HG03175 (cell line): ENCODE results near the gene SLC35F3.
"Not testable (repeated sequence)": the region's sequence is repeated elsewhere in the genome, so short reads cannot be mapped to it uniquely, and the experiment has no call there.

Experiments used
- ATAC-seq: cut with Tn5 transposase; IDR thresholded peaks from one replicate; pipeline ENCODE4 v1.9.1; 2021; ENCODE audit warnings: mild to moderate bottlenecking, moderate library complexity; ENCODE audit not compliant: unreplicated experiment

SLC35F3 gene

DNA sequence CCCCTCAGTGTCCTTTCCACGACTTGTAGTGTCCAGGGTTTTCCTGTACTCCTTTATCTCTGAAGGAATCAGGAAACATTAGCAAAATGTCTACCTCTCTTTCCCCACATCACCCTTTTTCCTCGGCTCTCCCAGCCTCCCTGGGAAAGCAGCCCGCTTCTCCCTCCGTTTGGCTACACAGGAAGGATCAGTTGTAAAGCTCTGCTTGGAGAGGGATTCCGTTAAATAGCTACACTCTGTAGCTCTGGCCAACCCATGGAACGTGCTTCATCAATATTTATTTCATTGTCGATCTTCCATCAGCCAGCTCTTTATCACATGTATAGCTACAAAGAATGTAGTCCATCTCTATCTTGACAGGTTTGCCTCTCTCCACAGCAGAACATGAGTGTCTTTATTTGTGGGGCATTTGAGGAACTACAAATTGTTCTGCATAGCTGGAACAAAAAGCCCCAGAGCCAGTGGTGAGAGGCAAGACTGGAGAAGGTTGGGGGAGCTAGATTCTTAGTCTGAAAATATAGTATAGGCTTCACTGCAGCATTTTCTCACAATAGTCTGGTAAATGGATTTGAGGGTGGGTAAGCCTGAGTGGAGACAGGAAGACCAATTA lies 191.8 kb downstream of the SLC35F3 start:
- ATAC-seq, result no peak

DNA sequence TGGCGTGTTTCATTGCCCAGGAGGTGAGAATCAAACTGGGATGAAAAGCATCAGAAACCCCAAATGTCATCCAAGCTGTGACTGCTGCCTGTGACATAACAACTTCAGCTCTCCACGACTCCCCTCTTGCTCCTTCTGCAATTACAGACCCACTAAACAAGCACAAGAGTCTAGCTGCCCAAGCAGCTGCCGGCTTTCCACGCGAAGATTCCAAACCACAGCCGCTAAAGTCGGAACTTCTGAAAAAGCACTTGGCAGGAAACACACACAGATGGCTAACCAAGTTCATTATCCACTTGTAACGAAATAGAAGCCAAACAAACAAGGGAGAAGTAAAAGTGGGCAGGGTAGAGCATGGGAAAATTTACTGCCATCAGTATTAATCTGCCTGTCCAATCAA lies 198.1 kb downstream of the SLC35F3 start:
- ATAC-seq, result no peak

DNA sequence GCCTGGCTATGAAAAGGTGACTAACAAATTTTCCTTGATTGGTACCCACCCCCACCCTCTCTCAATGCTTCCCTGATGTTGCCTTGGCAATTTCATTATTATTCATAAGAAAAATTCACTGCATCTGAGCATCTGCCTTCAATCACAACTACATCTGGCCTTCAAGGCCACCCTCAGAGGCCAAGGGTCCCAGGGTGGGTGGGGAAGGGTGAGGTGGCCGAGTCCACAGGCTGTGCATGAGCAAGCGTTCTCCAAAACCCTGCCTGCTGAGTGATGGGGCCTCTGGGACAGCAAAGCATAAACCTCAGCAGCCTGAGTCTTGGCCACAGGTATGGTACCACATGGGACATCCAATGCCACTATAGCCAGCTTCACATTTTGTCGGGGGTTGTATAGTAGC lies 198.7 kb downstream of the SLC35F3 start:
- ATAC-seq, result no peak

DNA sequence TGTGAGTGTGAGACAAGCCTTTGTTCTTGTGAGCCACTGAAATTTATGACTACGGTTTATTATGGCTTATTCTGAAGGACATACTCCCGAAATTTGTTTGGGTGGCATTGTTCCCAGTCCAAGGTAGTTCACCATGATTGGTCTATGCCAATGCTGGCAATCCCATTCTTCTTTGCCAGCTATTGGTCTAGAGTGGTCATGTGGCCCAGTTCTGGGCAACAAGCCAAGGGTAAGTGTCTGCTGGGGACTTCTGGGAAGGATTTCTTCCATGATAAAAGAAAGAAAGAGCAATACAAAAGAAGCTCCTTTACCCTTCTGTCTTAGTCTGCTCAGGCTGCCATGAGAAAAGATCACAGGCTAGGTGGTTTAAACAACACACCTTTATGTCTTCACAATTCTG lies 201.6 kb downstream of the SLC35F3 start:
- no peak for ATAC-seq

DNA sequence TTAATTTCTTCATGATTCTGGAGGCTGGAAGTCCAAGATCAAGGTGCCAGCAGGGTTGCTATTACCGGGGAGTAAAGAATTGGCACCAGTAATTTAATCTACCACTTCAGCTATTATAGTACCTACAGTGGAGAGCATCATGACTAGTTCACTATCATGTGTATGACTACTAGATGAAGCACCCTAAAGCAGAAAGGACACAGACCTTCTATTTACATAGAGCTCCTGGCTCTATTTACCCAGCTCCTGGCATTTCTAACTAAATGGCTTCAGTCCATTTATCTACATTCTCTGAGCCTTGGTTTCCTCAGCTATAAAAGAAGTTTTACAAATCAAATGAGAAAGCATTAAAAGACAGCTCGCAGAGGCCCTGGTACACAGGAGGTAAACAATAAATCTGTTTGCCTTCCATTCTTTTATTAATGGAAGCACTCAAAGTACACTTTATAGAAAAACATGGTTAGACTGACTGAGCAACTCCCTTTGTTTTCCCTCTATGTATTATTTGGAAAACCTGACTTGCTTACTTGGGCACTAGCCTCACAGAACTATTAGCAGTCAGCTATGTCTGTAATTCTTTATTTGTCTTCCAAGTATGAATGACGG lies 203.0 kb downstream of the SLC35F3 start:
- ATAC-seq, result no peak

DNA sequence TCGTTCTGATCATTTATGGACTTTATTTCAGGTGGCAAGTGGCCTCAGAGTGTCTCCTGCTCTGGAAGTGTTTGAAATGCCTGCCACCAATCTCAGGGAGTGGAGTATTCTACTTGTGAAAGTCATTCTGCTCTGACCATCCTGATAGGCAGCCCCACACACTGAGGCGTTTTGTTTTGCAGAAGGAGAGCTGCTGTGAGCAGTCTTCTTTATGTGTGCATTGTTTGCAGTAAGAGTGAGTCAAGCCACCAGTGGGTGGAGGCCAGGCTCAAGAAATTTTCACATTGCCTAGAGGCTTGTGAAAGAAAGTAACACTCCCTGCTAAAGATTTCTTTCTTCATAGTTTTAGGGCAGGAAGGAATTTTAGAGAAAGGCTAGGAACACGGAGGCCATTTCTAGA lies 204.4 kb downstream of the SLC35F3 start:
- no peak for ATAC-seq

DNA sequence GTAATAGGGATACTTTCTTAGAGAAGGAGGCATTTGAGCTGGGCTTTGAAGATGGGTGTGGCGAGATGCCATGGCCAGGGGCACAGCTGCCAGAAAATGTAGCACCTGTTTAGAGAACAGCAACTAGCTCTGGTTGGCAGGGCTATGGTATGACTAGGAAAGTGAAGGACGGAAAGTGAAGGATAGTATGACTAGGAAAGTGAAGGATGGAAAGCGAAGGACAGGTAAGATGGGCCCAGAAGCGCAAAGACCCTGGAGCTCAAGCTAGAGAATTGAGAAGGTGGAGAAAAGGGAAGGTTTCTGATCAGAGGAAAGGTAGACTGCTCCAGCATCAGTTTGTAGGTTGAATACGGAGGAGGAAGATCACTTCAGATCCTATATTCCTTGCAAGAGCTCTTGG lies 205.4 kb downstream of the SLC35F3 start:
- no peak for ATAC-seq

DNA sequence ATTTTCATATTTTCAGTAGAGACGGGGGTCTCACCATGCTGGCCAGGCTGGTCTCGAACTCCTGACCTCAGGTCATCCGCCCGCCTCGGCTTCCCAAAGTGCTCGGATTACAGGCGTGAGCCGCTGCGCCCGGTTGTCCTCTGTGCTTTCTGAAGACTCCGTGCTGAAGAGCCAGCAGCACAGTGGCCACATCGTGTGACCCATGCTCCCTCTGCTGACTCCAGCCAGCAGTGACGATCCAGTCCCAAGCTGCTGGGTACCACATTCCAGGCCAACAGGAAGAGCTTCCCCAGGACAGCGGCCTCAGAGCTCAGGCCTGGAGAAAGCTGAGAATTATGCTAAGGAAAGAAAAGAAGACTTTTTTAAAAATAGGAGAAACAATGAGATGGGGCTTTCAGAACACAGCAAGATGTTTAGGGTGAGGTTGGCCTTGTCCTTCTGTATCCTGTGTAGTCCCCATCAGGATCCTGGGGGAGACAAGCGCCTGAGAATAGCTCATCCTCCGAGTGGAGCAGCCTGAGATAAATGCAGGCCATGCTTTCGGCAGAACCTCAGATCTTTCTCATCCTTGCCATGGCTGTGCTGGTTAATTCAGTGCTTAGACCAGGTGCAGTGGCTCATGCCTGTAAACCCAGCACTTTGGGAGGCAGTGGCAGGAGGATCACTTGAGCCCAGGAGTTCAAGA lies 207.1 kb downstream of the SLC35F3 start:
- ATAC-seq, result no peak

DNA sequence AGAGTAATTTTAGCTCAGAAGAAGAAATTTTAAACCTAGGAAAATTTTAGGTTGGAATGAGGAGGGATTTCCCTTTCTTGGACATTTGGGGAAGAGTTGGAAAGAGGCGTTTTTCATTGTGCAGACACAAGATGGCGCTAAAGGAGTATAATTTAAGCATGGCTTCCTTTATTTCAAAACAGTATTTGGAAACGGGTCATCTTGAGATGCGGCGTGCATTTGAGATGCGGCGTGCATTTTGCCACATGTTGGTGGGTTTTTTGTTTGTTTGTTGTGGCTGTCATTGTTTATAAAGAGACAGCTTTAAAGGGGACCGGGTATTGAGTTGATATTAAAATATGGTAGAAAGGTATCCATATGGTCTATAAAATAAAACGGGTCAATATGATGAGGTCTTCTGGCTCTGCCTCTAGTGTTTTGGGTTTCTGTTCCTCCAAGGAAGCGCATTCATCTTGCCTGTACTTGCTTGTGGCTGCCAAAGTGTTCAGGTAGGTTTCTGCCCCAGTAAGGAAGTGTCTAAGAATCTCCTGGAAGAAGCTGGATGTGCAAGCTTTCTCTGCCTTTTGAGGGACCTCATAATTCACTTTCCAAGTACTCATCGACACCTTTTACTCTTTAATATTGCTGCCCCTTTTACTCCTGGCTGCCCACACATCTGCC lies 210.3 kb downstream of the SLC35F3 start:
- peak; percentile 62 for ATAC-seq

DNA sequence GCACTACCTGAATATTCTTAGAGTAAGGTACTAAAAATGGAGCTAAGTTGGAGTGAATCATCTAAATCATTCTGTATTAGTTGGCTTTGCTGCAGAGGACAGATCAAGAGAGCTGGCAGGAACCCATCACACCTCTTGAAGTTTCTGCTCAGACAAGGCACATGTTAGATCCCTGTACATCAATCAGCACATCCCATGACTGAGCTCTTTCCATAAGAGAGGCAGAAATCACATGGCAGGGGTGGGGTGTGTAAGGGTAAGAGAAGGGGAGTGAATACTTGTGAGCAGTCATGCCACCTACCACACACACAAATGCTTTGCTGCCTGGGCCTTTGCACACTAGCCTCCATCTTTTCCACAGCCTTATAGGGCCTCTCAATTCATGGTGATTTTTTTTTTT lies 214.4 kb downstream of the SLC35F3 start:
- no peak for ATAC-seq

DNA sequence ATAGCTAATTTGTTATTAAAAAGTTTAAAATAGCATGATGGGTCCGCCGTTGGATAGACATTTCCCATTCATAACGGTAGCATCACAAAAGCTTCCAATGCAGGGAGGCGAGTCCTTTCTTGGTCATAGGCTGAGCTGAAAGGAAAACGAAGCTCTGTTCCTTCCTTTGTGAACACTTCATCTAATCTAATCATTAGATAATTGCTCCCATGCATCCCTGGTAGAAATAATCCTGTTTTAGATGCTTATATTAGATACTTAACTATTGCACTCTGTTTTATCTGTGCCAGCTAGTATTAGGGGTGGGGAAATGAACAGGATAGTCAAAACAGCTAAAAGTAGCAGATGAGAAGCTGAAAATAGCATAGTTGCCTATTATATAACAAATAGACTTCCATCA lies 215.0 kb downstream of the SLC35F3 start:
- ATAC-seq, result no peak

DNA sequence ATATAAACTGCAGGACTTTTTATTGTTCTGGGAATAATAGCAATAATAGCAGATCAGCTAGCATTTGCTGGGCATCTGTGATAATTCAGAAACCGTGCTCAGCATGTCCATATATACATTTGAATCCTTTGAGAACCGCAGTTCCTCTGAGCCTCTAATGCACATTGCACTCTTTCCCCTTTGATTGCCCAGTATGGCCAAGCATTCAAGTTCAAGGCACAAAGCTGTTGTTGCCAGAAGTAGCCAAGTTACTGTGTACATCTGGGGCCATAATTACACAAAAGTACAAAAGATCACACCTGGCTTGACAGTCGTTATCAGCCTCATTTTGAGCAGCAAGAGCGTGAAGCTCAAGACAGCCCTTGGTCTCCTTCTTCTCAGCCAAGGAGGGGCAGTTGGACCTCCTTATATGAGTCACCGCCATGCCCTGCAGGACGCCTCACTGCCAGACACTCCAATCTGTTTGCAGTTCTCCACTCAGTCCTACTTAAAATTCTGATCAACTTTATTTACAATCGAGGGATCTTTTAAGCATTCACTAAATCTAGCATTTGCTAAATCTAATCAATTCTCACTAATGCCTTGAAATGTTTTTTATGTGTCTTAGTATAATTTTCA lies 216.0 kb downstream of the SLC35F3 start:
- ATAC-seq, result no peak

DNA sequence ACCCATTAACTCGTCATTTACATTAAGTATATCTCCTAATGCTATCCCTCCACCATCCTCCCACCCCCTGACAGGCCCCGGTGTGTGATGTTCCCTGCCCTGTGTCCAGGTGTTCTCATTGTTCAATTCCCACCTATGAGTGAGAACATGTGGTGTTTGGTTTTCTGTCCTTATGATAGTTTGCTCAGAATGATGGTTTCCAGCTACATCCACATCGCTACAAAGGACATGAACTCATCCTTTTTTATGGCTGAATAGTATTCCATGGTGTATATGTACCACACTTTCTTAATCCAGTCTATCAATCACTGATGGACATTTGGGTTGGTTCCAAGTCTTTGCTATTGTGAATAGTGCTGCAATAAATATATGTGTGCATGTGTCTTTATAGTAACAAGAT lies 217.2 kb downstream of the SLC35F3 start:
- ATAC-seq, result not testable (repeated sequence)

DNA sequence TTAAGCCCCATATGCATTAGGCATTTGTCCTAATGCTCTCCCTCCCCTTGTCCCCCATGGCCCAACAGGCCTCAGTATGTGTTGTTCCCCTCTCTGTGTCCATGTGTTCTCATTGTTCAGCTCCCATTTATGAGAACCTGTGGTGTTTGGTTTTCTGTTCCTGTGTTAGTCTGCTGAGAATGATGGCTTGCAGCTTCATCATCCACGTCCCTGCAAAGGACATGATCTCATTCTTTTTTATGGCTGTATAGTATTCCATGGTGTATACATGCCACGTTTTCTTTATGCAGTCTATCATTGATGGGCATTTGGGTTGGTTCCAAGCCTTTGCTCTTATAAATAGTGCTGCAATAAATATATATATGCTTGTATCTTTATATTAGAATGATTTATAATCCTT lies 218.1 kb downstream of the SLC35F3 start:
- not testable (repeated sequence) for ATAC-seq

DNA sequence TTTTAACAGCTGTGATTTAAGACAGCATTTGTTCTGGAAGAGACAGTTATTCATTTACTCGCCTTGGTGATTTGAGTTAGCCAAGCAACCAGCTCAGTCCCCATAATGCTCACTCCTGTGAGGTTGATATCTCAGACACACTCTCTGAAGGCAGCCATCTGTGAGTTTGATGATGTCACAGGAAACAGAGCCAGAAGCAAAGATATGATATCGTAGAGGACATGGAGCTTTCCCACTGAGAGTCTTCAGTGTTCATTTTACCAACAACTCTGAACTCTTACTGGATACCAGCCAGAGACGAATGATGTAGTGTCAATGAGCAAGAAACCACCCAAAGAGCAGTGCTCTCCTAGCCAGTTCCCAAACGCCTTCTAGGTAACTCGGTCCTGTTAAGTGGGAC lies 219.4 kb downstream of the SLC35F3 start:
- ATAC-seq, result no peak

DNA sequence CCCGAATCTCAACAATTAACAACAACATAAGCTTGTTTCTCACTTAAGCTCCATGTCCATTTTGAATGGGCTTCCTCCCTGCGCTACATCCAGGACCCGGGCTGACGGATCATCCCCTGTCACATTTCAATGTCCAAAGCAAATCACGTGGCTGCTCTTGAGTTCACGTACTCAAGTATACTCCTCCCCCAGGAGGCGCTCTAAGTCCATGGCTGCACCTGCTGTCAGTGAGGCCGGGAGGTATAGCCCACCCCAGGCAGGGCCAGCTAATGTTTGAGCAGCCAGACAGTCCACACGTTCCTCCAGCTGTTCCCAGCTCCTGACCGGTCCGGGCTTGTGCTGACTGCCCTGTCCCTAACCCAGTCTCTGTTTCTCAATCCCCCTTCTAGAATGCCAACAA lies 220.8 kb downstream of the SLC35F3 start:
- no peak for ATAC-seq

DNA sequence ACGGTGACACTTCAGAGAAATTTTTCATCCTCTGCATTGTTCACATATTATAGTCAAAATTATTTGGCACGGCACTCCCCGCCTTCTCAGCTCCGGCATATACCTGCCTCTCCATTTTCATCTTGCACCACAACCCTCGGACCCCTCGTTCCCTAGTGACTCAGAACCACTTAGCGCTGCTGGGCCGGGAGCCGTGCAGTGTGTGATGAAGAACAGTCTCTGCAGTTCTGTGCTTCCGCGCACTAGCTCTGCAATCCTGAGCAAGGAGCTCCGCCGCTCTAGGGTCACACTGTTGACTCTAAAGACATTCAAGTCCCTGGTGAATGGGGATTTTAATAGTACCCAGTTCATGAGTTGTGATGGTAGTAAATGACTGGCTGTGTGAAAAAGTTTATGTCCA lies 221.2 kb downstream of the SLC35F3 start:
- no peak for ATAC-seq

DNA sequence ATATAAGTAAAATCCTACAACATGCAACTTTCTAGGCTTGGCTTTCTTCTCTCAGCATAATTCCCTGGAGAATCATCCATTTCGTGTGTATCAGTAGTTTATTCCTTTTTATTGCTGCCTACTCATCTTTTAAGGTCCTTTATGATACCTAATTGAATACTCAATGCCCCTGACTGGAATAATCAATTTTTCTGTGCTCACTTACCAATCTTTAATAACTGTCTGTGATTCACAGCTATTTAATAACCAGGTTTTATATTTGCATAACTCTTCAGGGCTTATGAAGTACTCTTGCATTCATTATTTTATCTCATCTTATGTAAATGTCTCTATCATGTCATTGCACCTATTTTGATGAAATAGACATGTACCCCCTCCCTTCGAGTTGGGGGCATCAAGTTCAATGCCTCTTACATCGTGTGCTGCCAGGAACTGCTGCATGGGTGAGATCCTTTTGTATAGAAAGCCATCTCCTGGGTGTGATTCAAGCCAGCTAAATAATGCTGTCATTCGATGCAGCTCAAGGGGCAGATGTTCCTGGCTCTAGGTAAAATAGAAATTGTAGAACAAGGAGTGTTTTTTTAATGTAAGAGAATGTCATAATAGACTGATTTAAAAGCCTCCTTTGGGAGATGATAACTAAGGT lies 222.7 kb downstream of the SLC35F3 start:
- no peak for ATAC-seq

DNA sequence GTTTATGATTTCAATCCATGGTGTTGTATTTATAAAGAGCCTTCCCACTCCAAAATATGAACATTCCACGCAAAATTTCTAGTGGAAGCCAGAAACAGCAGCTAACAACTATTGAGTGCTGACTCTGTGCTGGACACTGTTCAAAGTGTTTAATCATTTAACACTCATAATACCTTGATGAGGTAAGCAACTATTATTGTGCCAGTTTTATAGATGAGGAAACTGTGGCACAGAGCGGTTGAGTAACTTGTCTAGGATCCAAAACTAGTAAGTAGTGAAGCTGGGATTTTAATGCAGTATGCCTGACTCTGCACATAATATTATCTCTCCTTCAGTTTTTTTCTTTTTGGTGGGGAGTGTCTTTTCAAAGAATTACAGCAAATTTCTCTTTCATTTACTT lies 228.3 kb downstream of the SLC35F3 start:
- ATAC-seq, result no peak

DNA sequence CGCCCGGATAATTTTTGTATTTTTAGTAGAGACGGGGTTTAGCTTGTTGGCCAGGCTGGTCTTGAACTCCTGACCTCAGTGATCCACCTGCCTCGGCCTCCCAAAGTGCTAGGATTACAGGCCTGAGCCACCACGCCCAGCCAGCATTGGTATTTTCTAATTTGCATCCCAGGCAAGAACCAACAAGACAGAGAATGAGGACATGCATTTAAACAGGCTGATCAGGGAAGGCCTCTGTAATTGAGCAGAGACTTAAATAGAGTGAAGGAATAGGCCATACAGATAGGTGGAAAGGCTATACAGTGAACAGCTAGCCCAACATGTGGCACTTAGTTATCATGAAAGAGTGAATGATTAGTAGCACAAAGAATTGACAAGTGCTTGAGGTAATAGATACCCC lies 230.4 kb downstream of the SLC35F3 start:
- ATAC-seq, result no peak

DNA sequence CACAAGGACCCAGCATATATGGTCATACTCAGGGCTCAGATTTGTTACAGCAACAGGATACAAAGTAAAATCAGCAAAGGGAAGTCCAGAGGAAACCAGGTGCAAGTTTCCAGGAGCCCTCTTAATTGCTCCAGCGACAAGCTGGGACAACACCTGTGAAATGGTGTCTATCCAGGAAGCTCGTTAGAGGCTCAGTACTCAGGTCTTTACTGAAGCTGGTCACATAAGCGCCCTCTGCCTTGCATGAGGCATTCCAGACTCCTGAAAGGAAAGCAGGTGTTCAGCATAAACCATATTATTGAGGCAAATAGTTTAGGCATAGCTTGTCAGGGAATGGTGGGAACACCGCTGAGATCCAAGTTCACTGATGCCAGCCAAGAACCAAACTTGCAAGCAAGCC lies 231.0 kb downstream of the SLC35F3 start:
- no peak for ATAC-seq
